Adrenal gland (tissue), 5 donors: ENCODE data around the gene BCL2.

ENCODE experiments used
- POLR2A ChIP-seq, 2 donors: fragments of 450-650 bp; IDR thresholded peaks; one replicate each; pipeline ENCODE4 v1.6.1; 2017; ENCODE audit warnings: antibody characterized with exemption in 2 of 2, mild to moderate bottlenecking in 2 of 2, moderate library complexity in 1 of 2
- TF ChIP-seq, protein P1 (sequence below), 6 experiments: fragments of 450-650 bp in 4 of 6; fragments of 200-600 bp in 2 of 6; sonication (generic) in 1 of 6; IDR thresholded peaks; 1 replicate in 5 of 6; 2 replicates in 1 of 6; pipeline versions ENCODE4 v1.5.1 to v1.8.0; 2016 to 2021; ENCODE audit warnings: antibody characterized with exemption in 6 of 6, mild to moderate bottlenecking in 2 of 6, moderate library complexity in 1 of 6
- donor health status: DM: no; HTN: no; CAD: no.

DNA sequence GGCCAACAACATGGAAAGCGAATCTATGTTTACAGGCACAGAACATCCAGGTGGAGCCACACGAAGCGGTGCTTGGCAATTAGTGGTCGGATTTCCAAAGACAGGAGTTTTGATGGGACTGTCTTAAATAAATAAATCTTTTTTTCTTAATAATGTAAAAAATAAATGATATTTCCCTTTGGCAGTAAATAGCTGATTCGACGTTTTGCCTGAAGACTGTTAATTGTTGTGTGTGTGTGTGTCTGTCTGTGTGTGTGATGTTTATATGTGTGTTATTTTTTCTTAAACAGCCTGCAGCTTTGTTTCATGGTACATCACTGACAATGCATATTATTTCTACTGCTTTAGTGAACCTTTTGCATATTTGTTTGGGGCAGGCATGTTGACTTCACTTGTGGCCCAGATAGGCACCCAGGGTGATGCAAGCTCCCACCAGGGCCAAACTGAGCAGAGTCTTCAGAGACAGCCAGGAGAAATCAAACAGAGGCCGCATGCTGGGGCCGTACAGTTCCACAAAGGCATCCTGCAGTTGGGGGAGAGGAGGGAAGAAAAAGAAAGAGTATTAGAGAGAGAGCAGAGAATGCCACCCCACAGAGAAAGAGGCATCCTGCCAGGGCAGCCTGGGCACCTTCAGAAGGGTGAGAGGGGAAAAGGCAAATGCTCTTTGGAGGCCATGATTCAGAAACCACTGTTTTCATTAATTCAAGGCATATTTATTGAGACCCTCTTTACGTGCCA, 191.2 kb downstream of the BCL2 start:
- TF ChIP-seq, protein P1, sequence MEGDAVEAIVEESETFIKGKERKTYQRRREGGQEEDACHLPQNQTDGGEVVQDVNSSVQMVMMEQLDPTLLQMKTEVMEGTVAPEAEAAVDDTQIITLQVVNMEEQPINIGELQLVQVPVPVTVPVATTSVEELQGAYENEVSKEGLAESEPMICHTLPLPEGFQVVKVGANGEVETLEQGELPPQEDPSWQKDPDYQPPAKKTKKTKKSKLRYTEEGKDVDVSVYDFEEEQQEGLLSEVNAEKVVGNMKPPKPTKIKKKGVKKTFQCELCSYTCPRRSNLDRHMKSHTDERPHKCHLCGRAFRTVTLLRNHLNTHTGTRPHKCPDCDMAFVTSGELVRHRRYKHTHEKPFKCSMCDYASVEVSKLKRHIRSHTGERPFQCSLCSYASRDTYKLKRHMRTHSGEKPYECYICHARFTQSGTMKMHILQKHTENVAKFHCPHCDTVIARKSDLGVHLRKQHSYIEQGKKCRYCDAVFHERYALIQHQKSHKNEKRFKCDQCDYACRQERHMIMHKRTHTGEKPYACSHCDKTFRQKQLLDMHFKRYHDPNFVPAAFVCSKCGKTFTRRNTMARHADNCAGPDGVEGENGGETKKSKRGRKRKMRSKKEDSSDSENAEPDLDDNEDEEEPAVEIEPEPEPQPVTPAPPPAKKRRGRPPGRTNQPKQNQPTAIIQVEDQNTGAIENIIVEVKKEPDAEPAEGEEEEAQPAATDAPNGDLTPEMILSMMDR (IDR thresholded peaks at IDR 0.05): no peak
- no peak for TF ChIP-seq POLR2A (IDR thresholded peaks at IDR 0.05)
